ENCODE measurements around the gene PEDS1.

Gene PEDS1

GRCh38 chr20:50130356-50130723 is 23.2 kb downstream of the PEDS1 start (continued):
- TF ChIP-seq, protein P1, sequence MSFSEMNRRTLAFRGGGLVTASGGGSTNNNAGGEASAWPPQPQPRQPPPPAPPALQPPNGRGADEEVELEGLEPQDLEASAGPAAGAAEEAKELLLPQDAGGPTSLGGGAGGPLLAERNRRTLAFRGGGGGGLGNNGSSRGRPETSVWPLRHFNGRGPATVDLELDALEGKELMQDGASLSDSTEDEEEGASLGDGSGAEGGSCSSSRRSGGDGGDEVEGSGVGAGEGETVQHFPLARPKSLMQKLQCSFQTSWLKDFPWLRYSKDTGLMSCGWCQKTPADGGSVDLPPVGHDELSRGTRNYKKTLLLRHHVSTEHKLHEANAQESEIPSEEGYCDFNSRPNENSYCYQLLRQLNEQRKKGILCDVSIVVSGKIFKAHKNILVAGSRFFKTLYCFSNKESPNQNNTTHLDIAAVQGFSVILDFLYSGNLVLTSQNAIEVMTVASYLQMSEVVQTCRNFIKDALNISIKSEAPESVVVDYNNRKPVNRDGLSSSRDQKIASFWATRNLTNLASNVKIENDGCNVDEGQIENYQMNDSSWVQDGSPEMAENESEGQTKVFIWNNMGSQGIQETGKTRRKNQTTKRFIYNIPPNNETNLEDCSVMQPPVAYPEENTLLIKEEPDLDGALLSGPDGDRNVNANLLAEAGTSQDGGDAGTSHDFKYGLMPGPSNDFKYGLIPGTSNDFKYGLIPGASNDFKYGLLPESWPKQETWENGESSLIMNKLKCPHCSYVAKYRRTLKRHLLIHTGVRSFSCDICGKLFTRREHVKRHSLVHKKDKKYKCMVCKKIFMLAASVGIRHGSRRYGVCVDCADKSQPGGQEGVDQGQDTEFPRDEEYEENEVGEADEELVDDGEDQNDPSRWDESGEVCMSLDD (tag by site-specific recombination; IDR thresholded peaks at IDR 0.05): no peak
- TF ChIP-seq, protein P2, sequence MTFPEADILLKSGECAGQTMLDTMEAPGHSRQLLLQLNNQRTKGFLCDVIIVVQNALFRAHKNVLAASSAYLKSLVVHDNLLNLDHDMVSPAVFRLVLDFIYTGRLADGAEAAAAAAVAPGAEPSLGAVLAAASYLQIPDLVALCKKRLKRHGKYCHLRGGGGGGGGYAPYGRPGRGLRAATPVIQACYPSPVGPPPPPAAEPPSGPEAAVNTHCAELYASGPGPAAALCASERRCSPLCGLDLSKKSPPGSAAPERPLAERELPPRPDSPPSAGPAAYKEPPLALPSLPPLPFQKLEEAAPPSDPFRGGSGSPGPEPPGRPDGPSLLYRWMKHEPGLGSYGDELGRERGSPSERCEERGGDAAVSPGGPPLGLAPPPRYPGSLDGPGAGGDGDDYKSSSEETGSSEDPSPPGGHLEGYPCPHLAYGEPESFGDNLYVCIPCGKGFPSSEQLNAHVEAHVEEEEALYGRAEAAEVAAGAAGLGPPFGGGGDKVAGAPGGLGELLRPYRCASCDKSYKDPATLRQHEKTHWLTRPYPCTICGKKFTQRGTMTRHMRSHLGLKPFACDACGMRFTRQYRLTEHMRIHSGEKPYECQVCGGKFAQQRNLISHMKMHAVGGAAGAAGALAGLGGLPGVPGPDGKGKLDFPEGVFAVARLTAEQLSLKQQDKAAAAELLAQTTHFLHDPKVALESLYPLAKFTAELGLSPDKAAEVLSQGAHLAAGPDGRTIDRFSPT (tag by site-specific recombination; IDR thresholded peaks at IDR 0.05): no peak
- no peak for TF ChIP-seq ZIC2 (tag by site-specific recombination; IDR thresholded peaks at IDR 0.05)
- no peak for TF ChIP-seq ZNF155 (tag by site-specific recombination; IDR thresholded peaks at IDR 0.05)

- no peaks in the 10 kb centered on the region for H3K4me1 ChIP-seq (ENCODE audit: control insufficient read depth, insufficient read depth, low read length)
- no peaks in the 10 kb centered on the region for H3K9me3 ChIP-seq (ENCODE audit: control insufficient read depth, insufficient read depth, low read depth, low read length)
- H3K36me3 ChIP-seq (ENCODE audit: control insufficient read depth in 2 of 2, insufficient read depth in 1 of 2, low read length in 2 of 2): peaks cover 0 to 97% of the 10 kb centered on the region in 2 experiments; a peak in 2 of 3 replicates
- ChIA-PET CTCF (no interaction called here), POLR2A (interaction anchor here (1.3 kb wide), 1 partner anchor 43 kb away, joined by 3 read pairs; no protein-coding TSS in a partner anchor)
- no peak overlapping the region for H3K27ac ChIP-seq (ENCODE audit: extremely low read depth, low read depth, low read length)
- TF ChIP-seq SP2 (tag by site-specific recombination; IDR thresholded peaks at IDR 0.05): peak; percentile 9; the same call in 1 of the 2 replicates
- TF ChIP-seq, protein P3, sequence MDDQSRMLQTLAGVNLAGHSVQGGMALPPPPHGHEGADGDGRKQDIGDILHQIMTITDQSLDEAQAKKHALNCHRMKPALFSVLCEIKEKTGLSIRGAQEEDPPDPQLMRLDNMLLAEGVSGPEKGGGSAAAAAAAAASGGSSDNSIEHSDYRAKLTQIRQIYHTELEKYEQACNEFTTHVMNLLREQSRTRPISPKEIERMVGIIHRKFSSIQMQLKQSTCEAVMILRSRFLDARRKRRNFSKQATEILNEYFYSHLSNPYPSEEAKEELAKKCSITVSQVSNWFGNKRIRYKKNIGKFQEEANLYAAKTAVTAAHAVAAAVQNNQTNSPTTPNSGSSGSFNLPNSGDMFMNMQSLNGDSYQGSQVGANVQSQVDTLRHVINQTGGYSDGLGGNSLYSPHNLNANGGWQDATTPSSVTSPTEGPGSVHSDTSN (CRISPR knock-in tag; IDR thresholded peaks at IDR 0.05): no peak
- peak; percentile 86 for TF ChIP-seq ZNF341 (tag by site-specific recombination; IDR thresholded peaks at IDR 0.05; ENCODE audit: low read depth)
- no peak overlapping the region for H3K4me3 ChIP-seq (ENCODE audit: low read depth, low read length)
Measured at GRCh38 chr20:50129662-50130355, 23.7 kb downstream of the PEDS1 start.

GRCh38 chr20:50128520-50128905 is 25.0 kb downstream of the PEDS1 start:
- TF ChIP-seq ZNF510 (tag by site-specific recombination; IDR thresholded peaks at IDR 0.05; ENCODE audit: insufficient replicate concordance) (no peak), ZNF629 (tag by site-specific recombination; IDR thresholded peaks at IDR 0.05) (no peak), ZNF350 (tag by site-specific recombination; IDR thresholded peaks at IDR 0.05) (no peak)
- Histone ChIP-seq H3K36me3 (ENCODE audit: control insufficient read depth in 2 of 2, insufficient read depth in 1 of 2, low read length in 2 of 2) (peaks cover 0 to 97% of the 10 kb centered on the region in 2 experiments; a peak in 2 of 3 replicates), H3K4me3 (ENCODE audit: low read depth, low read length) (no peak overlapping the region), H3K4me1 (ENCODE audit: control insufficient read depth, insufficient read depth, low read length) (no peaks in the 10 kb centered on the region), H3K9me3 (ENCODE audit: control insufficient read depth, insufficient read depth, low read depth, low read length) (no peaks in the 10 kb centered on the region), H3K27ac (ENCODE audit: extremely low read depth, low read depth, low read length) (no peak overlapping the region)
- CTCF ChIA-PET: no interaction called here
- POLR2A ChIA-PET: interaction anchor here (1.2 kb wide), 1 partner anchor 13 kb away, joined by 4 read pairs; no protein-coding TSS in a partner anchor

DNA sequence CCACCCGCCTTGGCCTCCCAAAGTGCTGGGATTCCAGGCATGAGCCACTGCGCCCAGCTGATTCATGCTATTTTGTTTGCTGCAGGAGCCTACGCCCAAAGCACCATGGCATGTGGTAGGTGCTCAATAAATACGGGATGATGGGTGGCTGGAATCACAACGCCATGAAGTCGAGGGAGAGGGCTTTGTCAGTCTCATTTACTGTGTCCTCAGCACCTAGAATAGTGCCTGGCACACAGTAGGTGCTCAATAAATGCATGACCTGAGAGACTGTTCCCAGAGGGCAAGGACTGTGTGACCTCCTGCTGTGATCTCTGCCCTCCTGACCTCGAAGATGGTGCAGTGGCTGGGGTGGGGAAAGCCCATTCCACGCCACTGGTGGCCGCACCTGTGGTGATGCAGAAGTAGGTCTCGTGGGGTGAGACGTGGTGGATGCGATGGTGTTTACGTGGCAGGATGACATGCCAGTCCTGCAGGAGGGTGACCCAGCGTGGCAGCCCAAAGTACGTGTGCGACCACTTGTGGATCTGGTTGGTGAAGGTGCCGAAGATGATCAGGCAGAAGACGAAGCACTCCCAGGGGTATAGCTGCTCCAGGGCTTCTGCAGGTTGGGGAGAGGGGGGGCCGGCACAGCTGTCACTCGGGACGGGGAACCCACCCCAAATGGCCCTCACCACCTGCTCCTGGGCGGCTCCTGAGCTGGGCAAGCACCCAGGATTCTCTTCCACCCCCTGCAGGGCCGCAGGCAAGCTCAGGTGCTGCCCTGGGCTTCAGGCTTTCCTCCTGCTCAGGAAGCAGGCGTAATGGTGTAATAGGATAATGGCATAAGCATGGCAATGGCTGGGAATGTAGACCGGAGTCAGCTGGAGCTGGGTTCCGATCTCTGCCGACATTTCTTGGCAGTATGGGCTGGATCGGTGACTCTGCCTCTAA is 25.7 kb downstream of the PEDS1 start:
- H3K9me3 ChIP-seq (ENCODE audit: control insufficient read depth, insufficient read depth, low read depth, low read length): no peaks in the 10 kb centered on the region
- H3K4me1 ChIP-seq (ENCODE audit: control insufficient read depth, insufficient read depth, low read length): no peaks in the 10 kb centered on the region
- H3K27ac ChIP-seq (ENCODE audit: extremely low read depth, low read depth, low read length): no peak overlapping the region
- CTCF ChIA-PET: no interaction called here
- TF ChIP-seq ZNF664 (tag by site-specific recombination; IDR thresholded peaks at IDR 0.05) (peak; percentile 88), SCRT2 (tag by site-specific recombination; IDR thresholded peaks at IDR 0.05) (peak; percentile 67), ZNF324 (tag by site-specific recombination; IDR thresholded peaks at IDR 0.05) (no peak), SCRT1 (tag by site-specific recombination; IDR thresholded peaks at IDR 0.05; ENCODE audit: borderline replicate concordance) (peak; percentile 45), ZNF558 (tag by site-specific recombination; IDR thresholded peaks at IDR 0.05) (no peak)
- TF ChIP-seq, protein P4, sequence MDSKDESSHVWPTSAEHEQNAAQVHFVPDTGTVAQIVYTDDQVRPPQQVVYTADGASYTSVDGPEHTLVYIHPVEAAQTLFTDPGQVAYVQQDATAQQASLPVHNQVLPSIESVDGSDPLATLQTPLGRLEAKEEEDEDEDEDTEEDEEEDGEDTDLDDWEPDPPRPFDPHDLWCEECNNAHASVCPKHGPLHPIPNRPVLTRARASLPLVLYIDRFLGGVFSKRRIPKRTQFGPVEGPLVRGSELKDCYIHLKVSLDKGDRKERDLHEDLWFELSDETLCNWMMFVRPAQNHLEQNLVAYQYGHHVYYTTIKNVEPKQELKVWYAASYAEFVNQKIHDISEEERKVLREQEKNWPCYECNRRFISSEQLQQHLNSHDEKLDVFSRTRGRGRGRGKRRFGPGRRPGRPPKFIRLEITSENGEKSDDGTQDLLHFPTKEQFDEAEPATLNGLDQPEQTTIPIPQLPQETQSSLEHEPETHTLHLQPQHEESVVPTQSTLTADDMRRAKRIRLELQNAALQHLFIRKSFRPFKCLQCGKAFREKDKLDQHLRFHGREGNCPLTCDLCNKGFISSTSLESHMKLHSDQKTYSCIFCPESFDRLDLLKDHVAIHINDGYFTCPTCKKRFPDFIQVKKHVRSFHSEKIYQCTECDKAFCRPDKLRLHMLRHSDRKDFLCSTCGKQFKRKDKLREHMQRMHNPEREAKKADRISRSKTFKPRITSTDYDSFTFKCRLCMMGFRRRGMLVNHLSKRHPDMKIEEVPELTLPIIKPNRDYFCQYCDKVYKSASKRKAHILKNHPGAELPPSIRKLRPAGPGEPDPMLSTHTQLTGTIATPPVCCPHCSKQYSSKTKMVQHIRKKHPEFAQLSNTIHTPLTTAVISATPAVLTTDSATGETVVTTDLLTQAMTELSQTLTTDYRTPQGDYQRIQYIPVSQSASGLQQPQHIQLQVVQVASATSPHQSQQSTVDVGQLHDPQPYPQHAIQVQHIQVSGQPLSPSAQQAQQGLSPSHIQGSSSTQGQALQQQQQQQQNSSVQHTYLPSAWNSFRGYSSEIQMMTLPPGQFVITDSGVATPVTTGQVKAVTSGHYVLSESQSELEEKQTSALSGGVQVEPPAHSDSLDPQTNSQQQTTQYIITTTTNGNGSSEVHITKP (tag by site-specific recombination; IDR thresholded peaks at IDR 0.05): no peak
- no peak overlapping the region for H3K4me3 ChIP-seq (ENCODE audit: low read depth, low read length)
- POLR2A ChIA-PET: interaction anchor here (1.2 kb wide), 1 partner anchor 12 kb away, joined by 4 read pairs; no protein-coding TSS in a partner anchor
- H3K36me3 ChIP-seq (ENCODE audit: control insufficient read depth in 2 of 2, insufficient read depth in 1 of 2, low read length in 2 of 2): peaks cover 0 to 93% of the 10 kb centered on the region in 2 experiments; a peak in 2 of 3 replicates
